Nephron progenitor cell (in vitro differentiated cells): Measurements from ENCODE around the gene CREB1.

Source experiments
- DNase-seq: peaks from one replicate; pipeline ENCODE4 v3.0.0; 2021
- H3K27ac Mint-ChIP-seq: 2 replicates; pipeline ENCODE4 v1.8.0; 2021; ENCODE audit warnings: mild to moderate bottlenecking, moderate library complexity, mixed read lengths
- H3K27me3 Mint-ChIP-seq: 2 replicates; pipeline ENCODE4 v1.8.0; 2021; ENCODE audit warnings: mild to moderate bottlenecking, low read depth, mixed read lengths; ENCODE audit not compliant: poor library complexity
- H3K36me3 Mint-ChIP-seq: 2 replicates; pipeline ENCODE4 v1.8.0; 2021; ENCODE audit warnings: low read depth, mixed read lengths
- H3K4me1 Mint-ChIP-seq: 2 replicates; pipeline ENCODE4 v1.8.0; 2021; ENCODE audit warnings: mixed read lengths
- H3K4me3 Mint-ChIP-seq: 2 replicates; pipeline ENCODE4 v1.8.0; 2021; ENCODE audit warnings: mild to moderate bottlenecking, moderate library complexity, mixed read lengths
- H3K9me3 Mint-ChIP-seq: 2 replicates; pipeline ENCODE4 v1.8.0; 2021; ENCODE audit warnings: mild to moderate bottlenecking, moderate library complexity, mixed read lengths
- TF ChIP-seq, protein P1 (sequence below): fragments of 200-600 bp; sonication (generic); IDR thresholded peaks from 2 replicates; pipeline ENCODE4 v1.5.0; 2021; ENCODE audit warnings: antibody characterized with exemption

The CREB1 gene

DNA sequence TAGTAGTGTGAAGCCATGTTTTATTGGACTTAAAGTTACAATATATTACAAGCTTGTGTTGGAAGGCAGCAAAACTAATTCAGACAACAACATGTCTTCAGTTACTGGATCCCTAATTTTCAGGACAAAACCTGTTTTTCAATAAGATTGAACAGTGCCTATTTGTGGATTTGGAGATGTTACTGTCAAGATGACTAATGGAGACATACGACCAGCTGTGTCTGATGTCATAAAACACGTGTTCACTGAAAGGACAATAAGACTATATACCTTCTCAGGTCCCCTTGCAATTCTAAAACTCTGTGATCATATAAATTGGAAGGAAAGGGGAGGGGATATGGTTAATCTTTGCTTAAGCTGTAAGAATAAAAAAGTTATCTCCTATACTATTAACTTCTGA is 73.7 kb downstream of the CREB1 start:
- TF ChIP-seq, protein P1, sequence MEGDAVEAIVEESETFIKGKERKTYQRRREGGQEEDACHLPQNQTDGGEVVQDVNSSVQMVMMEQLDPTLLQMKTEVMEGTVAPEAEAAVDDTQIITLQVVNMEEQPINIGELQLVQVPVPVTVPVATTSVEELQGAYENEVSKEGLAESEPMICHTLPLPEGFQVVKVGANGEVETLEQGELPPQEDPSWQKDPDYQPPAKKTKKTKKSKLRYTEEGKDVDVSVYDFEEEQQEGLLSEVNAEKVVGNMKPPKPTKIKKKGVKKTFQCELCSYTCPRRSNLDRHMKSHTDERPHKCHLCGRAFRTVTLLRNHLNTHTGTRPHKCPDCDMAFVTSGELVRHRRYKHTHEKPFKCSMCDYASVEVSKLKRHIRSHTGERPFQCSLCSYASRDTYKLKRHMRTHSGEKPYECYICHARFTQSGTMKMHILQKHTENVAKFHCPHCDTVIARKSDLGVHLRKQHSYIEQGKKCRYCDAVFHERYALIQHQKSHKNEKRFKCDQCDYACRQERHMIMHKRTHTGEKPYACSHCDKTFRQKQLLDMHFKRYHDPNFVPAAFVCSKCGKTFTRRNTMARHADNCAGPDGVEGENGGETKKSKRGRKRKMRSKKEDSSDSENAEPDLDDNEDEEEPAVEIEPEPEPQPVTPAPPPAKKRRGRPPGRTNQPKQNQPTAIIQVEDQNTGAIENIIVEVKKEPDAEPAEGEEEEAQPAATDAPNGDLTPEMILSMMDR, result no peak
- peak overlapping the region; percentile 53 for H3K27ac Mint-ChIP-seq
- H3K27me3 Mint-ChIP-seq, result no peaks in the 10 kb centered on the region

GRCh38 chr2:207606399-207606798 is 76.6 kb downstream of the CREB1 start:
- Mint-ChIP-seq H3K4me3 (no peak overlapping the region), H3K27ac (no peak overlapping the region), H3K27me3 (no peaks in the 10 kb centered on the region), H3K9me3 (peaks cover 9% of the 10 kb centered on the region), H3K36me3 (peaks cover 58% of the 10 kb centered on the region), H3K4me1 (no peaks in the 10 kb centered on the region)
- DNase-seq, result no peak
- TF ChIP-seq, protein P1, result no peak

More for the DNA sequence above, 73.7 kb downstream of the CREB1 start:
- Mint-ChIP-seq H3K4me1 (no peaks in the 10 kb centered on the region), H3K9me3 (peaks cover 6% of the 10 kb centered on the region), H3K36me3 (peaks cover 56% of the 10 kb centered on the region), H3K4me3 (no peak overlapping the region)
- no peak for DNase-seq

DNA sequence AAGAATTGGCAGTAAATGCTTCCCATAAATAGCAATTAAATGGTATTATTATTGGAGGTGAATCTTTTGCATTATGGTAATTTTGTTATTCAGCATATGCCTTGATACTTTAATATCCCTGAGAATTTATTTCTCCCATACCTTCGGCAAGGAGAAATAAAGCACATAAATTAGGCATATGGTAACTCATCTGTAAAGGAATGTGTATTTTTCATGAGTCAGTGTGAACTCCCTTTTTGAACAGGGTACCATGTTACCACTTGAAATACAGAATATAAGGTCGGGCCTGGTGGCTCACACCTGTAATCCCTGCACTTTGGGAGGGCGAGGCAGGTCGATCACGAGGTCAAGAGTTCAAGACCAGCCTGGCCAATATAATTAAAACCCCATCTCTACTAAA is 77.1 kb downstream of the CREB1 start:
- H3K4me1 Mint-ChIP-seq, result no peaks in the 10 kb centered on the region
- peaks cover 58% of the 10 kb centered on the region for H3K36me3 Mint-ChIP-seq
- DNase-seq, result no peak
- no peak overlapping the region for H3K27ac Mint-ChIP-seq
- no peak overlapping the region for H3K4me3 Mint-ChIP-seq
- peaks cover 9% of the 10 kb centered on the region for H3K9me3 Mint-ChIP-seq
- TF ChIP-seq, protein P1, result no peak
- no peaks in the 10 kb centered on the region for H3K27me3 Mint-ChIP-seq

GRCh38 chr2:207612714-207613113 is 83.0 kb downstream of the CREB1 start:
- Mint-ChIP-seq H3K27me3 (no peaks in the 10 kb centered on the region), H3K9me3 (peaks cover 9% of the 10 kb centered on the region), H3K4me3 (no peak overlapping the region), H3K4me1 (peaks cover 10% of the 10 kb centered on the region), H3K27ac (no peak overlapping the region), H3K36me3 (peaks cover 66% of the 10 kb centered on the region)
- TF ChIP-seq, protein P1, result no peak
- no peak for DNase-seq

DNA sequence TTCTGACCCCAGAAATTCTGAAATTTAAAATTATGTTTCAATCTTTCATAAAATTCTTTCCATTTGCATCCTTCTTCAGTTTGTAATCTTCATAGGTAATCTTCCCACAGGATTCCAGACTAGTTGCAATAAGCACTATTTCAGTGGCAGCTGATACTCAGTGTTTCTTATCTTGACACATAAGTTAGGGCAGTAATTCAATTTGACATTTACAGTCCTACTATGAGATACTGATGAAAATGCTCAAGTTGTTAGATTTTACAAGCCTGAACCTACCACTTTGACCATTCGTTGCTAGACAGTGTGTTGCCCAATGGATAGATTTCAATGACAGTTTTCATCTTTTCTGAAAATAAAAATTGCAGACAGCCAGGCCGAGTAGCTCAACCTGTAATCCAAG is 85.1 kb downstream of the CREB1 start:
- Mint-ChIP-seq H3K27me3 (no peaks in the 10 kb centered on the region), H3K9me3 (no peaks in the 10 kb centered on the region), H3K4me3 (no peak overlapping the region), H3K4me1 (peaks cover 12% of the 10 kb centered on the region), H3K36me3 (peaks cover 62% of the 10 kb centered on the region), H3K27ac (no peak overlapping the region)
- TF ChIP-seq, protein P1, result no peak
- DNase-seq, result no peak

DNA sequence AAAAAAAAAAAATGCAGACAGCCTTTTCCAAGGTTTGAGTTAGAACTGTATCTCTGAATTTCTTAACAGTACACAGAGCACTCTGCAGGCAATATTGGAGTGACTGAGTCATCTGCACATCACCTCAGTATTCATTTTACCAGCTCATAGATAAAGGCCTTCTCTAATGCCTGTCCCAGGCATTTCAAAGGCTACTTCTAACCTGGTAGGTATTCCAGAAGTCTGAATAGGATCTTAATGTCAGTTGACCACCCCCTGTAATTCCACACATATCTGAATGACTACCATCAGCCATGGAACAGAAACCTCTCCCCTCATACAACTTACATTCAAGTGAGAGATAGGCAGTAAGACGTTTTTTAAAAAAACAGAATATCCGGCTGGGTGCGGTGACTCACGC is 86.4 kb downstream of the CREB1 start:
- no peak for DNase-seq
- peaks cover 73% of the 10 kb centered on the region for H3K36me3 Mint-ChIP-seq
- H3K4me1 Mint-ChIP-seq, result peaks cover 13% of the 10 kb centered on the region
- no peak overlapping the region for H3K27ac Mint-ChIP-seq
- TF ChIP-seq, protein P1, result no peak
- no peak overlapping the region for H3K4me3 Mint-ChIP-seq
- H3K27me3 Mint-ChIP-seq, result no peaks in the 10 kb centered on the region
- H3K9me3 Mint-ChIP-seq, result no peaks in the 10 kb centered on the region
